IPS-NIHi11 (cell line): Measurements from ENCODE around the gene C1D.

Experiments used
- DNase-seq: peaks from one replicate; pipeline ENCODE4 v3.0.0; 2012; ENCODE audit warnings: mixed read lengths, low spot score

Gene C1D

GRCh38 chr2:68057658-68058396 lies 5.0 kb downstream of the C1D start:
- no peak for DNase-seq

DNA sequence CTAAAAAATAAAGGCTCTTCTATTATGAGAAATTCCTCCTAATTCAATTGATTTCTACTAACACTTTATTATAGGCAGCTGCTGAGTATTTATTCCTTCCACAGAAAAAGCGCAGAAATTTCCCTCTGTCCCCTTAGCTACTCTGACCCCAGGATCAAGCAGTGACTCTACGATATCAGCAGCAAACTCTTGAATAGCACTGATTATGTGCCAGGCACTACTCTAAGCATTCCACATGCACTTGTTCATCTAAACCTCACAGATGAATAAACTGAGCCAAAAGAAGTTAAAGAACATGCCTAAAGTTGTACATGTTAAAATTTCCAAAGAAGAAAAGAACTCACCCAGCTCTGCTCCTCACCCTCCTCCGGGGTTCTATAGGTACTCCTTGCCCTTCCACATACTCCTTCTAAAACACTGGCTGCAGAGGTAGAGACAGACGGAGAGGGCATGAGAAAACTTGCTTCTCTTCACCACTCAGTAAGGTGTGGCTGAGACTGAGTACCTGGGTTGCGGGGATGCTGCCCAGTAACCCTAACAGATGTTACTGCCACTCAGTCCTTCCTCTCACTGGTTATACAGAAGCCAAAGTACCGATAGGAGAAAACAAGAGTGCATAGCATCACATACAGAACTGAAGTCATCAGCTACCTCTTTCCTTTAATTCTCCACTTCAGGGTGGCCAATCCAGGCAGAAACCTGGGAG lies 9.9 kb downstream of the C1D start:
- DNase-seq, result no peak

DNA sequence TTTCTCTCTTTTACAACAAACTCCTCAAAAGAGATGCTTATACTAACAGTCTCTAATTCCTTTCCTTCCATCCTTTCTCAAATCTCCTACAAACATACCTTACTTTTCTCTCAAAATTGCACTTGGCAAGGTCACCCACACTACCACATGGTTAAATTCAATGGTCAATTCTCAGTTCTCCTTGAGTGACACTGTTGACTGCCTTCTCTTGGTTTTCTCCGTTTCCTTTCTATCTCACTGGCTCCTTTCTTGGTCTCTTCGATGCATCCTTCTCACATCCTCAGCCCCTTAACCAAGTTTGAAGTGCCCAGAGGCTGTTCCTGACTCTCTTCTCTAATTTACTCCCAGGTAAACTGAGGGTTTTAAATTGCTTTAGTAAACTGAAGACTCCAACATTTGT lies 12.5 kb downstream of the C1D start:
- no peak for DNase-seq

GRCh38 chr2:68046642-68047240 lies 16.1 kb downstream of the C1D start:
- no peak for DNase-seq

- no peak for DNase-seq
These were observed 16.6 kb downstream of the C1D start for GRCh38 chr2:68046224-68046623.

- no peak for DNase-seq
These were observed 17.5 kb downstream of the C1D start for GRCh38 chr2:68045342-68045741.

DNA sequence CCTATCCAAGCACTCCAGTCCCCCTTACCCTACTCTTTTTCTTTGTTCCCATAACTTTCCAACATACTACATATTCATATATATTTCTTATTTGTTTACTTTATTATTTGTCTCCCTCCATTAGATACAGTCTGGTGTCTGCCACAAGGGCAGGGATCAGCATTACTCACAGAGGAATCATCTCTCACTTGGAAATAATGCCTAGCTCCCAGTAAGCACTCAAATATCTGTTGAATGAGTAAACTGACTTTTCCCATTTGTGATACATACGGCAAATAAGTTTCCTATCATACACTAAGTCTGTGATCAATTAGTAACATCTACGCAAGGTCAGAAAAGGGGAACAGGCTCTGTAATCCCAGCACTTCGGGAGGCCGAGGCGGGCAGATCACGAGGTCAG lies 18.7 kb downstream of the C1D start:
- no peak for DNase-seq

DNA sequence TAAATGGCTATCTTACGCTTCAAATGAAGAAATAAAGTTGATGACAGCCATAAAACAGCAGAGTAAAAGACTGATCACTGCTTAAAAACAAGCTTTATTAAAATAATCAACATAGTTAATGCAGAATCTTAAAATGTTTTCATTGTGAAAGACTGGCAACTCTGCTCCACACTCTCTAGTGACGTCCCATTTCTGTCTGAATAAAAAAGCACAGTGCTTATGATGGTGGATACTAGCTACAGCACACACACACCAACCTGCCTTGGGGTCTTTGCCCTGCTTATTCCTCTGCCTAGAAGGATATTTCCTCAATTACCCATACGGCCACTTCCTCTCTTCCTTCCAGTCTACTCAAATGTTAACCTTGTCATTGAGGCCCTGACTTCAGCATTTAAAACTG lies 19.1 kb downstream of the C1D start:
- no peak for DNase-seq

DNA sequence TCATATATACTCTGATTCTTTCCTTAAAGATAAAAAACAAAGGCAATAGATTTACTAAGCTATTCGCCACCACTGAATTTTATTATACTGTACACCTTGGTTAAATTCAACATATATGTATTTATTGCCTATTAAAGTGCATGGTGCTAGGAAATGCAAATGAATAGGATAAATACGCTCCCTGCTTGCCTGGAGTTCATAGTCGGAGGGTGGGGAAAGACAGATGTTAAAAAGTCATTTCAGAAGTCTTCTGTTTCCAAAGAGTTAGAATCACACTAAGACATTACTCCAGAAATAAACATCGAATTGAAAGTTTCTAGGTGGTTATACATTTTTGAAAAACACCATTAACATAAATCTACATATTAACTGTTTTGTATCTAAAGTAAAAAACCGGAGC lies 19.8 kb downstream of the C1D start:
- no peak for DNase-seq

- no peak for DNase-seq
These were observed 21.0 kb downstream of the C1D start for GRCh38 chr2:68041704-68042245.

GRCh38 chr2:68040078-68040477 lies 22.7 kb downstream of the C1D start:
- no peak for DNase-seq

DNA sequence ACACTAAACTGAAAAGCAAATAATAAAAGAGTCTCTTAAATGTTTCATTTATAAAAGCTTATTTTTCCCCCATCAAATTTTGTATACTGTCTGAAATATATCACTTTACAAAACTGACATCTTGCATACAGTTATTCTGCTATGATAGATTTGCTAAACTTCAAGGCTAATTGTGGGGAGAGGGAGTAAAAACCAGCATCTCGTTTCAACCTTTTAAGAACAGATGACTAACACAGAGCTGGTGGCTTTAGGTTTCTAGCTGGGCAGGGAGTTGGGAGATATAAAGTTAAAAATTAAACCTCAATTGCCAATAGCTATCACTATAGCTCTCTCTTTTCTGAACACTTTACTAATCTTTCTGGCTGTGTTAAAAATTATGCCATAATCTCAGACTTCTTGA lies 23.5 kb downstream of the C1D start:
- DNase-seq, result no peak

- DNase-seq, result no peak
These were observed 30.1 kb downstream of the C1D start for GRCh38 chr2:68032702-68033101.

DNA sequence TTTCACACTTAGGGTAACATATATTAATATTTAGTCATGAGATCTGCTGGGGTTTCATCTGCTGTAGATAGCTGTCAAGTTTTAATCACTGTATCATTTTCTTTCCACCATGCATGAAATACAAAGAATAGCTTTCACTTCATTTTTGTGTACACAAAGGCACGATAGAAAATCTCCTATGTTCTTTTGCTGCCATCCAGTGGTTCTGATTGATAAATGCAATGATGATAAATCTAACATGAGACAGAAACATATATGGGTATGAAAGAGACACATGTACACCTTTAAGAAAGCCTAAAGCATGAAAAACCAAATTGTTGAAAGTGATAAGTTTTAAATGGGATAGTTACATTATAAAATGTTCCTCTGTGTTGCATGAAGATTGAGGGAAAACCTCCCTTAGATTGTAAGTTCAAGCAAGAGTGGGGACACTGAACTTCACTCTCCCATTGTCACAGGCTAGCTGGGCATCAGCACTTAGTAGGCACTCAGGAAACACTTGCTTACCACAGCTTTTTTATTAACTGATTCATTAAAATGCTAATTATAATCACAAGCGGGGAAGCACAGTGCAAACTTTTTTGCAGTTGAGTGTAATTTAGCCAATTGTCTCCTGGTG lies 31.2 kb downstream of the C1D start:
- peak; percentile 32 for DNase-seq

- no peak for DNase-seq
These were observed 31.8 kb downstream of the C1D start for GRCh38 chr2:68031043-68031442.

DNA sequence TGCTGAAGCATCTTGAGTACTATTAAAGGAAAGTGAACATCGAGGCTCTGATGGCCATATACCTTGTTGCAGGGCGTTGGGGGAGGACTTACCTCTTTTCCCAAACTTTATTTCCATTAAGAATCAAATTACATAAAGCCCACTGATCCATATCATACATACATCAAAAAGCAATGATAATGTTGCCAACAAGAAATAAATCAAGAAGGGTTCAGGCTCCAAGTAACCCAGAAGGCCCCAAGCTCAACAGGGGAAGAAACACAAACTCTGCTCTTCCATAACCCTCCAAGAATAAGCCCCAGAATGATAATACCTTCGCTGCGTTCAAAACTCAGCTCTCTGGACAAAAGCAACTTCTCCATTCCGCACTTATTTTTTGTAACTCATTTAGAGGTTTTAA lies 32.3 kb downstream of the C1D start:
- no peak for DNase-seq

- no peak for DNase-seq
These were observed 34.8 kb downstream of the C1D start for GRCh38 chr2:68027959-68028358.

- no peak for DNase-seq
These were observed 38.4 kb downstream of the C1D start for GRCh38 chr2:68024450-68024849.

GRCh38 chr2:68023904-68024303 lies 38.9 kb downstream of the C1D start:
- no peak for DNase-seq

GRCh38 chr2:68018727-68019126 lies 44.1 kb downstream of the C1D start:
- DNase-seq, result no peak

DNA sequence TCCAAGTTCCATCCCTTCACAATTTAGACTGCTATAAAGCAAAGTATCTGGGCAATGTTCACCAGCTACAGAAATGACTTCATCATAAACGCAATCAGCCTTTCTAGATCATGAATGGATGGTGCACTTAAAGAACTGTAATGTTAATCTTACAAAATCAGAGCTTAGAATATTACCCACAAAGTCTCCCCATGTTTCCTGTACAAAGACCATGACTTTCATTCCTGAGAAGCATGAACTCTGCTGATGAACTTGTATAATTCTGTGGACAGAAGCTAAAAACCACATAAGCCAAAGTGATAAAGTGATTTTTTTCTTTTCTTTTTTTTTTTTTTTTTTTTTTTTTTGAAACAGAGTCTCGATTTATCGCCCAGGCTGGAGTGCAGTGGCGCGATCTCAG lies 53.3 kb downstream of the C1D start:
- DNase-seq, result no peak

- DNase-seq, result no peak
These were observed 62.5 kb downstream of the C1D start for GRCh38 chr2:68000170-68000825.
